ENCODE data around the gene BCAR1. TPM values are rescaled to one million over a fixed set of nuclear protein-coding genes. Genes with fewer than 3 reads are reported as not detected.

BCAR1 gene
- total RNA-seq, 2 donors from 2014 or later, result 110 to 130 TPM

GRCh38 chr16:75256696-75257343 is 5.4 kb upstream of the BCAR1 start:
- Histone ChIP-seq H3K9ac (ENCODE audit: low read depth in 2 of 2, low read length in 2 of 2) (peak overlapping the region in 1 of 2 donors; percentile 40), H3K36me3 (no peaks in the 10 kb centered on the region), H3K27me3 (no peaks in the 10 kb centered on the region), H3K9me3 (no peaks in the 10 kb centered on the region), H3K27ac (no peak overlapping the region), H3K4me3 (no peak overlapping the region), H3K4me1 (peaks cover 15% of the 10 kb centered on the region)
- TF ChIP-seq, protein P1, sequence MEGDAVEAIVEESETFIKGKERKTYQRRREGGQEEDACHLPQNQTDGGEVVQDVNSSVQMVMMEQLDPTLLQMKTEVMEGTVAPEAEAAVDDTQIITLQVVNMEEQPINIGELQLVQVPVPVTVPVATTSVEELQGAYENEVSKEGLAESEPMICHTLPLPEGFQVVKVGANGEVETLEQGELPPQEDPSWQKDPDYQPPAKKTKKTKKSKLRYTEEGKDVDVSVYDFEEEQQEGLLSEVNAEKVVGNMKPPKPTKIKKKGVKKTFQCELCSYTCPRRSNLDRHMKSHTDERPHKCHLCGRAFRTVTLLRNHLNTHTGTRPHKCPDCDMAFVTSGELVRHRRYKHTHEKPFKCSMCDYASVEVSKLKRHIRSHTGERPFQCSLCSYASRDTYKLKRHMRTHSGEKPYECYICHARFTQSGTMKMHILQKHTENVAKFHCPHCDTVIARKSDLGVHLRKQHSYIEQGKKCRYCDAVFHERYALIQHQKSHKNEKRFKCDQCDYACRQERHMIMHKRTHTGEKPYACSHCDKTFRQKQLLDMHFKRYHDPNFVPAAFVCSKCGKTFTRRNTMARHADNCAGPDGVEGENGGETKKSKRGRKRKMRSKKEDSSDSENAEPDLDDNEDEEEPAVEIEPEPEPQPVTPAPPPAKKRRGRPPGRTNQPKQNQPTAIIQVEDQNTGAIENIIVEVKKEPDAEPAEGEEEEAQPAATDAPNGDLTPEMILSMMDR (IDR thresholded peaks at IDR 0.05), result no peak
- intact Hi-C loops (cut with DNase I), result no loop called here
- DNase-seq, result no peak

- intact Hi-C loops (cut with DNase I), result no loop called here
- TF ChIP-seq, protein P1 (IDR thresholded peaks at IDR 0.05), result no peak
- no peak overlapping the region for H3K27ac ChIP-seq
Observed at GRCh38 chr16:75256059-75256571, 4.7 kb upstream of the BCAR1 start.

DNA sequence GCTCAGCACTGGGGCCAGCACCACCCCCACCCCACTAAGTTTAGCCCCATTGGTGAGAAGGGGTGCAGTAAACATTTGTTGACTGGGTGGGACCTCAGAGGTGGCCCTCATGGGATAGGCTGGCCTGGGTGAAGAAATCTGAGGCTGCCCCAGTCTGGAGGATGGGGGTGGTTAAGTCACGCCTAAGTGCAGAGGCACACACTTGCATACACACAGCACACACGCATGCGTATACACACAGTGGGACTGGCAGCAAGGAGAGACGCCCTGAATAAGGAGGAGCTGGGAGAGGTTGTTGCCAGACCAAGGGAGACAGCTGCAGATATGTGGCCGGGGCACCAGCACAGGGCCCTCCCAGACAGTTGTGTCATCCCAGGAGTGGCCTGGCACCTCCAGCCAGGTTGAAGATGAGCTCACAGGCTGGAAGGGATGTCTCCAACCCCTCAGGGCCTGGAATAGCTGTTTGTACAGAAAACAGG is 3.0 kb upstream of the BCAR1 start:
- DNase-seq, result peak; percentile 76
- Histone ChIP-seq H3K9me3 (no peaks in the 10 kb centered on the region), H3K4me1 (peaks cover 19% of the 10 kb centered on the region), H3K4me3 (no peak overlapping the region), H3K36me3 (no peaks in the 10 kb centered on the region), H3K27ac (no peak overlapping the region), H3K9ac (ENCODE audit: low read depth in 2 of 2, low read length in 2 of 2) (no peak overlapping the region), H3K27me3 (peaks cover 4% of the 10 kb centered on the region)
- TF ChIP-seq, protein P1 (IDR thresholded peaks at IDR 0.05), result no peak
- intact Hi-C loops (cut with DNase I), result no loop called here

More at GRCh38 chr16:75256059-75256571, 4.7 kb upstream of the BCAR1 start:
- no peaks in the 10 kb centered on the region for H3K27me3 ChIP-seq
- H3K4me1 ChIP-seq, result peaks cover 14% of the 10 kb centered on the region
- DNase-seq, result no peak
- H3K36me3 ChIP-seq, result no peaks in the 10 kb centered on the region
- H3K9me3 ChIP-seq, result no peaks in the 10 kb centered on the region
- peak overlapping the region in 1 of 2 donors; percentile 40 for H3K9ac ChIP-seq (ENCODE audit: low read depth in 2 of 2, low read length in 2 of 2)
- no peak overlapping the region for H3K4me3 ChIP-seq

GRCh38 chr16:75252946-75253911 is 1.8 kb upstream of the BCAR1 start:
- H3K27me3 ChIP-seq, result peaks cover 4% of the 10 kb centered on the region
- intact Hi-C loops (cut with DNase I), result no loop called here
- H3K4me1 ChIP-seq, result peaks cover 31% of the 10 kb centered on the region
- peak overlapping the region; percentile 66 for H3K27ac ChIP-seq
- no peaks in the 10 kb centered on the region for H3K36me3 ChIP-seq
- H3K4me3 ChIP-seq, result no peak overlapping the region
- TF ChIP-seq, protein P1 (IDR thresholded peaks at IDR 0.05), result no peak
- peak overlapping the region in 1 of 2 donors; percentile 77 for H3K9ac ChIP-seq (ENCODE audit: low read depth in 2 of 2, low read length in 2 of 2)
- no peaks in the 10 kb centered on the region for H3K9me3 ChIP-seq
- no peak for DNase-seq

All from colonic mucosa (tissue), 4 donors.